ENCODE results near the gene RPS21. TPM values are rescaled to one million over a fixed set of nuclear protein-coding genes. Genes with fewer than 3 reads are reported as not detected.

Gene RPS21
- total and polyA plus RNA-seq, 2 of the 13 experiments (the other 11 are each of a cell fraction or from before 2014, with no cell fraction given): 2,647 to 11,063 TPM

DNA sequence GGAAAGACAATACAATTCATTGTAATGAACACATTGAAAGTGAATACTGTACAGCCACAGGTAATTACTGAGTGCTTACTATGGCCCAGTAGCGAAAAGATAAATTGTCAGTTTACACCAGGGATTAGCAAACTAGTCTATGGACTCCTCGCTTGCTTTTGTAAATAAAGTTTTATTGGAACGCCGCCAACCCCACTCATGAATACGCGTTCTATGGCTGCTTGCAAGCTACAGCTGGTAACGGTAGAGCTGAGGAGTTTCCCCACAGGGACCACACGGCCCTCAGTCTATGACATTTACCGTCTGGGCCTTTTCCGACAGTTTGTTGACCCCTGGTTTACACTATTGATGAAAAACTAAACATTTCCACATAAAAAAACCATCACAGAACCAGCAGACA is 44.0 kb upstream of the RPS21 start (continued):
- no peak for TF ChIP-seq ZFP62 (CRISPR knock-in tag; IDR thresholded peaks at IDR 0.05)
- TF ChIP-seq ZNF772 (CRISPR knock-in tag; IDR thresholded peaks at IDR 0.05): no peak
- TF ChIP-seq HOXA5 (CRISPR knock-in tag; IDR thresholded peaks at IDR 0.05): no peak
- TF ChIP-seq NFIC (IDR thresholded peaks at IDR 0.05; ENCODE audit: low read length): peak; percentile 77; the same call in 1 of the 2 replicates
- 0 out of 2 replicates have a peak, but pooled peaks have one; percentile 44 for TF ChIP-seq FOXJ3 (CRISPR knock-in tag; IDR thresholded peaks at IDR 0.05; ENCODE audit: borderline replicate concordance)
- no peak for TF ChIP-seq AGO1 (IDR thresholded peaks at IDR 0.05; ENCODE audit: low read depth, low read length, poor library complexity, severe bottlenecking)
- TF ChIP-seq ETV6 (CRISPR knock-in tag; conservative IDR thresholded peaks at IDR 0.05): no peak
- TF ChIP-seq ZNF367 (CRISPR knock-in tag; IDR thresholded peaks at IDR 0.05; ENCODE audit: borderline replicate concordance): no peak
- TF ChIP-seq ZNF205 (CRISPR knock-in tag; IDR thresholded peaks at IDR 0.05): peak; percentile 96
- TF ChIP-seq, protein P1, sequence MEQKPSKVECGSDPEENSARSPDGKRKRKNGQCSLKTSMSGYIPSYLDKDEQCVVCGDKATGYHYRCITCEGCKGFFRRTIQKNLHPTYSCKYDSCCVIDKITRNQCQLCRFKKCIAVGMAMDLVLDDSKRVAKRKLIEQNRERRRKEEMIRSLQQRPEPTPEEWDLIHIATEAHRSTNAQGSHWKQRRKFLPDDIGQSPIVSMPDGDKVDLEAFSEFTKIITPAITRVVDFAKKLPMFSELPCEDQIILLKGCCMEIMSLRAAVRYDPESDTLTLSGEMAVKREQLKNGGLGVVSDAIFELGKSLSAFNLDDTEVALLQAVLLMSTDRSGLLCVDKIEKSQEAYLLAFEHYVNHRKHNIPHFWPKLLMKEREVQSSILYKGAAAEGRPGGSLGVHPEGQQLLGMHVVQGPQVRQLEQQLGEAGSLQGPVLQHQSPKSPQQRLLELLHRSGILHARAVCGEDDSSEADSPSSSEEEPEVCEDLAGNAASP (CRISPR knock-in tag; IDR thresholded peaks at IDR 0.05; ENCODE audit: borderline replicate concordance): no peak
- no peak for TF ChIP-seq TBX3 (IDR thresholded peaks at IDR 0.05; ENCODE audit: borderline replicate concordance)
- no peak for TF ChIP-seq ZNF629 (CRISPR knock-in tag; conservative IDR thresholded peaks at IDR 0.05)
- TF ChIP-seq MAFK (conservative IDR thresholded peaks at IDR 0.05 in 1 of 2, IDR thresholded peaks at IDR 0.05 in 1 of 2; ENCODE audit: low read length in 2 of 2): no peak
- TF ChIP-seq ZSCAN9 (CRISPR knock-in tag; IDR thresholded peaks at IDR 0.05; ENCODE audit: borderline replicate concordance): no peak
- no peak for TF ChIP-seq DR1 (CRISPR knock-in tag; IDR thresholded peaks at IDR 0.05)
- TF ChIP-seq ZNF598 (CRISPR knock-in tag; IDR thresholded peaks at IDR 0.05; ENCODE audit: borderline replicate concordance): no peak
- no peak for TF ChIP-seq FIP1L1 (IDR thresholded peaks at IDR 0.05; ENCODE audit: borderline replicate concordance, insufficient read depth, low read depth, low read length)
- no peak for TF ChIP-seq ZNF562 (CRISPR knock-in tag; IDR thresholded peaks at IDR 0.05; ENCODE audit: borderline replicate concordance)
- TF ChIP-seq, protein P2, sequence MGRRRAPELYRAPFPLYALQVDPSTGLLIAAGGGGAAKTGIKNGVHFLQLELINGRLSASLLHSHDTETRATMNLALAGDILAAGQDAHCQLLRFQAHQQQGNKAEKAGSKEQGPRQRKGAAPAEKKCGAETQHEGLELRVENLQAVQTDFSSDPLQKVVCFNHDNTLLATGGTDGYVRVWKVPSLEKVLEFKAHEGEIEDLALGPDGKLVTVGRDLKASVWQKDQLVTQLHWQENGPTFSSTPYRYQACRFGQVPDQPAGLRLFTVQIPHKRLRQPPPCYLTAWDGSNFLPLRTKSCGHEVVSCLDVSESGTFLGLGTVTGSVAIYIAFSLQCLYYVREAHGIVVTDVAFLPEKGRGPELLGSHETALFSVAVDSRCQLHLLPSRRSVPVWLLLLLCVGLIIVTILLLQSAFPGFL (CRISPR knock-in tag; IDR thresholded peaks at IDR 0.05): no peak
- TF ChIP-seq ATM (IDR thresholded peaks at IDR 0.05; ENCODE audit: borderline replicate concordance): no peak
- TF ChIP-seq SALL1 (CRISPR knock-in tag; IDR thresholded peaks at IDR 0.05): peak; percentile 60
- no peak for TF ChIP-seq KDM2A (CRISPR knock-in tag; IDR thresholded peaks at IDR 0.05; ENCODE audit: borderline replicate concordance, low read depth)
- TF ChIP-seq SMAD3 (CRISPR knock-in tag; IDR thresholded peaks at IDR 0.05): no peak
- no peak for TF ChIP-seq ZNF260 (CRISPR knock-in tag; IDR thresholded peaks at IDR 0.05; ENCODE audit: borderline replicate concordance, low read depth)
- TF ChIP-seq ZNF12 (CRISPR knock-in tag; IDR thresholded peaks at IDR 0.05): no peak
- TF ChIP-seq ZNF674 (CRISPR knock-in tag; IDR thresholded peaks at IDR 0.05; ENCODE audit: low read depth): no peak
- TF ChIP-seq, protein P3, sequence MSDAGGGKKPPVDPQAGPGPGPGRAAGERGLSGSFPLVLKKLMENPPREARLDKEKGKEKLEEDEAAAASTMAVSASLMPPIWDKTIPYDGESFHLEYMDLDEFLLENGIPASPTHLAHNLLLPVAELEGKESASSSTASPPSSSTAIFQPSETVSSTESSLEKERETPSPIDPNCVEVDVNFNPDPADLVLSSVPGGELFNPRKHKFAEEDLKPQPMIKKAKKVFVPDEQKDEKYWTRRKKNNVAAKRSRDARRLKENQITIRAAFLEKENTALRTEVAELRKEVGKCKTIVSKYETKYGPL (CRISPR knock-in tag; IDR thresholded peaks at IDR 0.05): no peak
- no peak for TF ChIP-seq ZFP37 (CRISPR knock-in tag; IDR thresholded peaks at IDR 0.05; ENCODE audit: borderline replicate concordance)

All from HepG2 (cell line).